HG03565 (cell line): ENCODE results near the gene SLC22A8.
"Not testable (repeated sequence)": the region's sequence is repeated elsewhere in the genome, so short reads cannot be mapped to it uniquely, and the experiment has no call there.

Source experiments
- ATAC-seq: cut with Tn5 transposase; IDR thresholded peaks from one replicate; pipeline ENCODE4 v1.9.1; 2021; ENCODE audit warnings: mild to moderate bottlenecking, moderate library complexity; ENCODE audit not compliant: unreplicated experiment

Gene SLC22A8

GRCh38 chr11:62994775-62995174, 20.9 kb downstream of the SLC22A8 start:
- no peak for ATAC-seq

GRCh38 chr11:62988276-62988675, 27.4 kb downstream of the SLC22A8 start:
- no peak for ATAC-seq

- no peak for ATAC-seq
These were observed 30.4 kb downstream of the SLC22A8 start for GRCh38 chr11:62985041-62985750.

GRCh38 chr11:62984451-62984991, 31.1 kb downstream of the SLC22A8 start, which contains the start of gene SLC22A6:
SLC22A6 (minus strand) TSS chr11:62984967; CDS start chr11:62984690, 277 bp downstream.
- no peak for ATAC-seq

GRCh38 chr11:62983536-62984199, 32.0 kb downstream of the SLC22A8 start:
- no peak for ATAC-seq

- ATAC-seq = no peak
These were observed 33.9 kb downstream of the SLC22A8 start for GRCh38 chr11:62981743-62982142.

GRCh38 chr11:62980133-62980760, 35.4 kb downstream of the SLC22A8 start:
- no peak for ATAC-seq

- no peak for ATAC-seq
These were observed 39.5 kb downstream of the SLC22A8 start for GRCh38 chr11:62976109-62976508.

GRCh38 chr11:62974848-62975522, 40.7 kb downstream of the SLC22A8 start:
- no peak for ATAC-seq

GRCh38 chr11:62965574-62965973, 50.1 kb downstream of the SLC22A8 start:
- ATAC-seq = no peak

GRCh38 chr11:62962391-62962790, 53.2 kb downstream of the SLC22A8 start:
- no peak for ATAC-seq

- ATAC-seq = no peak
These were observed 54.5 kb downstream of the SLC22A8 start for GRCh38 chr11:62961017-62961570.

GRCh38 chr11:62959422-62959980, 56.1 kb downstream of the SLC22A8 start:
- ATAC-seq = no peak

GRCh38 chr11:62958547-62959421, 56.9 kb downstream of the SLC22A8 start:
- ATAC-seq = no peak

- ATAC-seq = no peak
These were observed 58.5 kb downstream of the SLC22A8 start for GRCh38 chr11:62957147-62957546.

- no peak for ATAC-seq
These were observed 61.2 kb downstream of the SLC22A8 start for GRCh38 chr11:62954478-62954877.

GRCh38 chr11:62953811-62954210, 61.8 kb downstream of the SLC22A8 start:
- no peak for ATAC-seq

GRCh38 chr11:62948765-62949320, 66.8 kb downstream of the SLC22A8 start:
- ATAC-seq = no peak

- ATAC-seq = not testable (repeated sequence)
These were observed 70.1 kb downstream of the SLC22A8 start for GRCh38 chr11:62945538-62945937.
